ENCODE results near the gene ADNP2.

- TF ChIP-seq POLR2A (IDR thresholded peaks at IDR 0.05; ENCODE audit: low read depth, low read length), result peak; percentile 56
- peak; percentile 85 for TF ChIP-seq POLR2AphosphoS5 (IDR thresholded peaks at IDR 0.05; ENCODE audit: low read depth, low read length)
- 0 out of 2 replicates have a peak, but pooled peaks have one; percentile 54 for TF ChIP-seq TAF1 (IDR thresholded peaks at IDR 0.05; ENCODE audit: low read depth, low read length)
Measured at GRCh38 chr18:80108739-80109675, at the start of gene ADNP2.
